Spleen (tissue), 7 donors: ENCODE data around the gene MGAT5.

ENCODE experiments used
- CTCF ChIP-seq, 11 experiments: fragments of 200-600 bp in 7 of 11; fragments of 450-650 bp in 4 of 11; sonication (generic) in 4 of 11; IDR thresholded peaks in 8 of 11; conservative IDR thresholded peaks in 3 of 11; 1 replicate in 7 of 11; 2 replicates in 4 of 11; pipeline versions ENCODE4 v1.4.0 to v1.8.0; 2016 to 2021; ENCODE audit warnings: antibody characterized with exemption in 11 of 11, inconsistent platforms in 4 of 11, mild to moderate bottlenecking in 1 of 11
- POLR2A ChIP-seq, 3 donors: fragments of 450-650 bp; IDR thresholded peaks; one replicate each; pipeline ENCODE4 v1.5.1; 2017; ENCODE audit warnings: antibody characterized with exemption in 3 of 3, mild to moderate bottlenecking in 1 of 3
- POLR2AphosphoS5 ChIP-seq, 3 donors: sonication (generic); formaldehyde crosslinking; IDR thresholded peaks; one replicate each; pipeline ENCODE4 v1.5.1; 2017; ENCODE audit warnings: antibody characterized with exemption in 3 of 3
- donor health status: DM: no; HTN: no; CAD: no; lungs with moderate emphysema.
- donor health status: DM: no; HTN: no; CAD: no.
- donor health status: DM: no; HTN: no; CAD: no.

GRCh38 chr2:134457765-134458472 is 204.0 kb downstream of the MGAT5 start:
- TF ChIP-seq POLR2AphosphoS5 (IDR thresholded peaks at IDR 0.05) (peak in 1 of 3 donors; percentile 20), CTCF (IDR thresholded peaks at IDR 0.05 in 8 of 11, conservative IDR thresholded peaks at IDR 0.05 in 3 of 11) (no peak), POLR2A (IDR thresholded peaks at IDR 0.05) (no peak)
